ENCODE data around the gene LYZL1. TPM values are rescaled to one million over a fixed set of nuclear protein-coding genes. Genes with fewer than 3 reads are reported as not detected.

The LYZL1 gene
- total RNA-seq, 1 experiment from 2014 or later = not detected

GRCh38 chr10:29266641-29267040 is 22.2 kb upstream of the LYZL1 start (continued):
- no peak for TF ChIP-seq SOX15 (CRISPR knock-in tag; IDR thresholded peaks at IDR 0.05)
- TF ChIP-seq NFATC4 (CRISPR knock-in tag; IDR thresholded peaks at IDR 0.05) = no peak

- H3K27ac Mint-ChIP-seq = no peak overlapping the region
These were observed 20.9 kb upstream of the LYZL1 start for GRCh38 chr10:29268011-29268410.

More at GRCh38 chr10:29268011-29268410, 20.9 kb upstream of the LYZL1 start:
- CTCF ChIA-PET = no interaction called here
- ATAC-seq = no peak
- H3K36me3 Mint-ChIP-seq = peaks cover 21% of the 10 kb centered on the region
- POLR2A ChIA-PET = no interaction called here
- peaks cover 27% of the 10 kb centered on the region for H3K9me3 Mint-ChIP-seq
- no peak for DNase-seq (ENCODE audit: low spot score)
- no peak overlapping the region for H3K4me3 Mint-ChIP-seq
- TF ChIP-seq ATF1 (CRISPR knock-in tag; IDR thresholded peaks at IDR 0.05) = no peak
- no peak for TF ChIP-seq ZBTB21 (CRISPR knock-in tag; IDR thresholded peaks at IDR 0.05; ENCODE audit: borderline replicate concordance)
- no peak for TF ChIP-seq IRF1 (CRISPR knock-in tag; IDR thresholded peaks at IDR 0.05)
- no peak for TF ChIP-seq ARID4B (CRISPR knock-in tag; IDR thresholded peaks at IDR 0.05; ENCODE audit: borderline replicate concordance)
- no peak for TF ChIP-seq PRRX2 (CRISPR knock-in tag; IDR thresholded peaks at IDR 0.05)
- no peak for TF ChIP-seq JAZF1 (CRISPR knock-in tag; IDR thresholded peaks at IDR 0.05)
- no peak for TF ChIP-seq NFE2L1 (CRISPR knock-in tag; IDR thresholded peaks at IDR 0.05)
- no peak for TF ChIP-seq SOX15 (CRISPR knock-in tag; IDR thresholded peaks at IDR 0.05)
- no peak for TF ChIP-seq HMGA2 (CRISPR knock-in tag; IDR thresholded peaks at IDR 0.05)
- no peak for TF ChIP-seq E2F1 (CRISPR knock-in tag; IDR thresholded peaks at IDR 0.05)
- TF ChIP-seq ERG (CRISPR knock-in tag; IDR thresholded peaks at IDR 0.05) = no peak
- no peak for TF ChIP-seq ETV6 (CRISPR knock-in tag; IDR thresholded peaks at IDR 0.05)
- no peak for TF ChIP-seq ZNF396 (CRISPR knock-in tag; IDR thresholded peaks at IDR 0.05; ENCODE audit: borderline replicate concordance)
- TF ChIP-seq EMX1 (CRISPR knock-in tag; IDR thresholded peaks at IDR 0.05) = no peak
- H3K27me3 Mint-ChIP-seq (ENCODE audit: low read depth) = peaks cover 4% of the 10 kb centered on the region
- H3K4me1 Mint-ChIP-seq = peaks cover 9% of the 10 kb centered on the region
